ENCODE measurements around the gene SNX20.

SNX20 gene

GRCh38 chr16:50655558-50656055, 25.5 kb downstream of the SNX20 start:
- no peak for FAIRE-seq

DNA sequence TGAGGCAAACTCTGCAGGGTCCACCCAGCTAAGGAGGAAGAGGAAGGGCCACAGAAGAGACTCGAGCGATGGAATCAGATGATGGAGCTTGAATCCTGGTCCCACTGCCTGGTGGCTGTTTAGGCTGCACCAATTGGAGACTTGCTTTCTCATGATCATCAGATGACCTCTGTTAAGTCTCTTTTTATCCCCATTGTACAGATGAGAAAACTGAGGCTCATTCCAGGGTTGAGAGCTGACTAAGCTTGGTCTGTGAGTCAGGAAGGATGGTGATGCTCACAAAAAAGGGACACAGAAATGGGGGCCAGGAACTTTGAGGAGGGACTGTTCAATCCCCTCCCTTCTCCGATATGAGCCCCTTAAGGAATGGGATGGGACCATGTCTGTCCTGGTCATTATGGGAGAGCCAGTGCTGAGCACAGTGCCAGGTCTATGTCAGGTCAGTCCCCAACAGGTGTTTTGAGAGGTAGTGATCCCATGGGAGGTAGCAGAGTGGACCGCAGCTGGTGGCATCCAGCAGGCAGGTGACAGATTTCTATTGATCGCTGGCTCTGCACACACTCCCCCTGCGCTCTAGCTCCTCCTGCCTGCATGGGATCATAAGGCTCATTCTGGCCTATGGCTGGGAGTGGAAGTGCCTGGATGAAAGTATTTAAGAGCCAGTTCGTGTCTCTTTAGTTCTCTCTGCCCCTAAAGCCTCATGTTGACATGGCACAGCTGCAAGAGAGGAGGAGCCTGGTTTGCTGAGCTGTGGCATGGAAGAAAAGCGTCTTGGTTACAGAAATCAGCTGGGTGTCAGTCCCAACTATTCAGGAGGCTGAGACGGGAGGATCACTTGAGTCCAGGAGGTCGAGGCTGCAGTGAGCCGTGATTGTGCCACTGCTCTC, 27.2 kb downstream of the SNX20 start:
- no peak for FAIRE-seq

GRCh38 chr16:50652836-50653425, 28.2 kb downstream of the SNX20 start:
- FAIRE-seq, result no peak

DNA sequence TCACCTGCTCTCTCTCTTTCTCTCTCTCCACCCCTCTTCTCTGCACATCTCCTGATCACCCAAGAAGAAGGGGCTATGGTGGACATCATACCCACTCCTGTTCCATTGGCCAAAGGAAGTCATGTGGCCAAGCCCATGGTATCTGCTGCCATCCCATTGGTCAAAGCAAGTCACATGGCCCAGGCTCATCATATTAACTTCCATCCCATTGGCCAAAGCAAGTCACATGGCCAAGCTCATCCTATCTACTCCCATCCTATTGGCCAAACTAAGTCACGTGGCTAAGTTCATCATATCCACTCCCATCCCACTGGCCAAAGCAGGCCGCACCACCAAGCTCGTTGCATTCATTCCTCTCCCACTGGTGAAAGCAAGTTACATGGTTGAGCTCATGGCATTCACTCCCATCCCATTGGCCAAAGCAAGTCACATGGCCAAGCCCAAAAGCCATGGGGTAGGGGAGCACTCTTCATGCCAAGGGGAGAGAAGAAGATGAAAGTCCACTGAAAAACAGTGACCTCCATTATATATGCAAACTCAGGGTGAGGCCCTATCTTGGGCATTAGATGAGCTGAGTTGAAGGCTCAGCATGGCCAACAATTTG, 29.2 kb downstream of the SNX20 start:
- FAIRE-seq, result no peak

- FAIRE-seq, result no peak
These were observed 34.8 kb downstream of the SNX20 start for GRCh38 chr16:50646345-50646744.

DNA sequence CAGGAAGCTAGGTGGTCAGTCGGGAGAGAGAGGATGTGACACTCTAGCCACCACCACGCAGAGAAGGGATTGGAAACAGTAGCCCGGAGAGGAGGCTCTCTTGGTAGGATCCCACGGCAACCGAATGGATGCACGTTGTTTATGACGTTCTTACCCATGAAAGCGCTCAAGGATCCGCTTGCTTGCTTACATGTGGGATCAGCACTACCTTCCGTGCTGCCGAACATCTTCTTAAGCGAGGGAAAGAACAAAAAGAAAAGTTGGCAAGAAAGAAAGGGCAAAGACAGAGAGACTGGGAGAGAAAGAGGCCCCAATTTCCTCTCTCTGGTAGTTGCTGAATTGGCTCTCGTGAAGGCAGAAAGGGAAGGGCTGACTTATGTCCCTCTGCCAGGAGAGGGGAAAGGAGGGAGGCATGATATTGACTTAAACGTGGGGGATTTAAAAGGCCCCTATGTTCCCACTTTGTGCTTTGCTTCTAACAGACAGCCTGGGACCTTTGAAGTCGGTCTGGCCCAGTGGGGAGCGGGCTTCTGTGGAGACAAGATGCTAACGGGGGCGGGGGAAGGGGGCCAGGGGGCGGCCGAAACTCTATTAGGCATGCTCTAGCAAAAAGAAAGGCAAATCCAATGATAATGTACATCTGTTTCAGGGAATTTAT, 35.4 kb downstream of the SNX20 start:
- no peak for FAIRE-seq

DNA sequence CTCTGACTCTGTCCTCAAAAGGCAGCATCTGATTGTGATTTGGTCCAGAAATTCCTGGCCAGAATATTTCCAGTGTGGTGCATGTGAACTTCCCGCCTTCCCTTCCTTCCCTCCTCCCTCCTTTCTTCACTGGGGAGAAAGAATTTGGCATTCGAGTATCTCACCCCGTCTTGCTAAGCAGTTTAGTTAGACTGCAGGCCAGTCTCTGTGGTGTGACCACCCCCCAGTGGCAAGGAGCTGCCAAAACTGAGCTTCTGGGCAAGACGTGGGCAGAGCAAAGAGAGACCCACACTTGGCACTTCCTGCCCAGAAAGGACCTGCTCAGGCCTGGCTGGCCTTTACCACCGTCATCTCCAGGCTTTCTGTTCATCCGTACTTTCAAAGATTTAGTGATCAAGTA, 36.4 kb downstream of the SNX20 start:
- FAIRE-seq, result no peak

DNA sequence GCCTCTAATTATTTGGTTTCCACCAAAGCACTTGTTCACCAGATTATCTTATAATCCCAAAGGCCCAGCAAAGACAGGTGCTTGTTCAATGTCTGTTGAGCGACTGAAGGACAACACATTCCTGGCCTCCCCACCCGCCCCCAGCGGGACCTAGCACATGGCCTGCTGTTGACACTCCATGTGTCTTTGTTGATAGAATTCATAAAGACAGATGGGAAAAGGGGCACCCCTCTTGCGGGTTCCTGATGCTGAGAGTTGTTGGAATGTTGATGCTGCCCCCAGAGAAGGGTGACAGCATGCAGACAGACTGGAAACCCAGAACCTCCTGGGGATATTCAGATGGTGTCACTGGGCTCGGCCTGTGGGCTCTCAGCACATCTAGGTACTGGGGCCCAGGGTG, 36.9 kb downstream of the SNX20 start:
- FAIRE-seq, result no peak

DNA sequence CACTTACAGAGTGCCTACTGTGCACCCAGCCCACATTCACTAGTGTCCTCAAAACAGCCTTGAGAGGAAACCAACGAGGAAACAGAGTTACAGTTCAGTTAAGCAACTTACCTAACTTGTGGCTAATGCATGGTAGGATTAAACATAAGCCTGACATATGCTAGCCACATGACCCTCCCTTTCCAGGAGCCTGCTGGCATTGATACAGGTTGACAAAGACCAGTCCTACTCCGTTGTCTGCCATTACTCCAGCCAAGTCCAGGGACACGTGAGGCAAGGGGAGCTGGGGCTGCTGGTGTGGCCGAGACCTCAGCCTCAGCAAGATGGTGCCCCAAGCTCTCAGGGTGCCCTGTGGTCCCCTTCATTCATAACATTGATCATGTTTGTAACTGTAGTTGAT, 37.9 kb downstream of the SNX20 start:
- no peak for FAIRE-seq

DNA sequence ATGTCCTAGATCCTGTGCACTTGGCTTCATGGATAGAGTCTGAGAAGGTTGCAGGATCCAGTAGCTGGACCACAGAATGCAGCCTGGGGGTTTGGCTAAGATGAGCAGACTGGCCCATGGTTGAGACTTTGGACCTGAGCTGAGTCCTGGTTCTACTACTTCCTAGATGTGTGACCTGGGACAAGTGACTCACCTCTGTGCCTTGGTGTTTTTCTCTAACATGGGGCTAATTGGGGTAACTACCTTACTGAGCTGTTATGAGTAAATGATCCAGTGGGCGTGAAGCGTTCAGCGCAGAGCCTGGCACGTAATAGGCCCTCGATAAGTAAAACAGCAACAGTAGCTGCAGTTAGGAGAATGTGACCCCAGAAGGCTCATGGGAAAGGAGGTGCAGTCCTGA, 38.8 kb downstream of the SNX20 start:
- no peak for FAIRE-seq

GRCh38 chr16:50641818-50642187, 39.3 kb downstream of the SNX20 start:
- no peak for FAIRE-seq

DNA sequence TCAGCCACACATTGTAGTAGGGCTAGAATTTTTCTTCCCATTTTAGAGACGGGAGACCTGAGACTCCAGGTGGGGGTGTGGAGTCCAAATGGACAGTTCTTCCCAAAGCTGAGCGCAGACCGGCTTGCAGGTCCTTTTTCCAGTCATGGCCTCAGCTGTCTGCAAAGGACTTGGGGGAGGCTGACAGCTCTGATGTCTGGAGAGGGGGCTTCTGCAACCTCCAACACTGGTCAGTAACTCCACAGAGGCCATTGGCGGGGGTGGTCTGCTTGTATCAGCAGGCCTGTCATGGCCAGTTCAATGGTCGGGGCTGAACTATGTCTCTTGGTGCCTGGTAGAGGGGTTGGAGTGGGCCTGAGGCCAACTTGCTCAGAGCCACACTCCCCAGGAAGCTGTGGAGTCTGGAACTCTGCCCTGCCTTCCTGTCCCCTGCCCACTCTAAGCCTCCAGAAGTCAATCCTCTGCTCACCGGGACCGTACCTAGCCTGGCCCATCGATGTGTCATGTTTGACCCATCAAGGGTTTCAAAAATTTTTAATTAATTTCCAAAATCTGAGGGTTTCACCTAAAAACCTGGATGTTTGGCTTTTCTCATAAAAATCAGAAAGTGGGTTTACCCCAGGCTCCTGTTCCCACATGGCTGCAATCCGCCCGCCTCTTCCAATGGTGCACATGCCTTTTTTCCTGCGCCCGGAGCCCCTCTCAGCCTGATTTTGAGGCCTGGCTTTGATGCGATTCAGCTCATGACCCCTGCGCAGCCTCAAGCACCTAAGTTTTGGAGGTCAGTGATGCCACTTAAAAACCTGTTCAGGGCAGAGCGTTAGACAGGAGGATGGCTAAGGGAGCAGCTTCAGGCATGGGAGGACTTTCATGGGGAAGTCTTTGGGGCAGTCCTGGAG, 39.9 kb downstream of the SNX20 start:
- FAIRE-seq, result no peak

GRCh38 chr16:50640391-50640790, 40.7 kb downstream of the SNX20 start:
- no peak for FAIRE-seq

- FAIRE-seq, result no peak
These were observed 42.1 kb downstream of the SNX20 start for GRCh38 chr16:50638816-50639670.

DNA sequence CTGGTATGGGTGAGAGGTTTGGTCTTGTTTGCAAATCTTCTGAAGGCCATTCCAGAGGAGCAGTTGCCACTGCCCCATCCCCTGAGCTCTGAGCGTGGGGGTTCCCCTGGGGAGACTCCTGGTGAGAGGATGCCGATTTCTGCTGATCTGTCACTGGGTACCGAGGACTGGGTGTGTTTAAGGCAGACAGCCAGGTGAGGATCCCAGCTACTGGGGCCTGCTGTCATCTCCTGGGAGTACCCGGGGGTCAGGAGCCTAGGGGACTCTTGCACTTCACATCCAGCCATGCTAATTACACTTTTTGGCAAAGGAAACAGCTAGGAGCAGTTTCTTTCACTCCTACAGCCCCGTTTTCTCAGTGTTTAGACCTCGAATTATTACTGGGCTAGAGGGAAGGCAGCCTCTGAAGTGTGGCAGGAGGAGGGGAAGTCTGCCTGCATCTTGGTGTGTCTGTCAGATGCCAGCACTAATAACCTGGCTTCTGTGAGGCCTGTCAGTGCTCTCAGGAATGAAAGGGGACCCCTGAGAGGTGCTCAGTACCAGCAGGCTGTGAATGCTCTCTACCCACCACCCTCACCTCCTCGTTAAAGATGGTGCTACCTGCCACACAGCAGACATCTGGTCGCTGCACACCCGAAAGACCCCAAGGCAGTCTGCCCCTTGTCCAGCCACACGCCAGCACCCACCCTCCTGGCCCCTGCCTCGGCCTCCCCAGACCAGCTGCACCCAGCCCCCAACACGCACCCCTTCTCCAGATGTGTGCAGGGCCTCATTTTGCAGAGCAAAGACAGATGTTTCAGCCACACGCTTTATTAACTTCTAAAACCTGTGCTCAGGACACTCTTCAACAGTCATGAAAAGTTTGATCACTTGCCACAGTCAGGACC, 43.2 kb downstream of the SNX20 start:
- FAIRE-seq, result no peak

DNA sequence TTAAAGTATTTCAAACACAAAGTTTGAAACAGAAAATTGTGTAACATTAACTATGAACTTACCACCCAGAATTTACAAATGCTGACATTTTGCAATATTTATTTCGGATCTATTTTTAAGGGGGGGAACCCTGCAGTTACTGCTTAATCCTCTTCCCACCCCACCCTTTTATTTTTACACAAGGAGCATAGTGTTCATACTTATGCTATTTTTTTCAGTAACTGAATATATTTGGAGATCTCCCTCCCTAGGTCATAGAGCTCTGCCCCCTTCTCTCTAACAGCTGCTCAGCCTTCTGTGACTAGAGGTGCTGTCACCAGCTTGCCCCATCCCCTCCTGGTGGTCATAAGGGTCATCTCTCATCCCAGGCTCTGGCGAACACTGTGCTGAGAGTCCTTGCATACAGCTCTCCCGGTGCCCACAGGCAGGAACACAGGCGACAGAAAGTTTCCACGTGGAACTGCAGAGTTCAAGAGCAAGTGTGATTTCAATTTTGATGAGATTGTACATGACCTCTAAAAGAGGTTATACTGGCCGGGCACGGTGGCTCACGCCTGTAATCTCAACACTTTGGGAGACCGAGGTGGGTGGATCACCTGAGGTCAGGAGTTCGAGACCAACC, 44.2 kb downstream of the SNX20 start:
- FAIRE-seq, result no peak

DNA sequence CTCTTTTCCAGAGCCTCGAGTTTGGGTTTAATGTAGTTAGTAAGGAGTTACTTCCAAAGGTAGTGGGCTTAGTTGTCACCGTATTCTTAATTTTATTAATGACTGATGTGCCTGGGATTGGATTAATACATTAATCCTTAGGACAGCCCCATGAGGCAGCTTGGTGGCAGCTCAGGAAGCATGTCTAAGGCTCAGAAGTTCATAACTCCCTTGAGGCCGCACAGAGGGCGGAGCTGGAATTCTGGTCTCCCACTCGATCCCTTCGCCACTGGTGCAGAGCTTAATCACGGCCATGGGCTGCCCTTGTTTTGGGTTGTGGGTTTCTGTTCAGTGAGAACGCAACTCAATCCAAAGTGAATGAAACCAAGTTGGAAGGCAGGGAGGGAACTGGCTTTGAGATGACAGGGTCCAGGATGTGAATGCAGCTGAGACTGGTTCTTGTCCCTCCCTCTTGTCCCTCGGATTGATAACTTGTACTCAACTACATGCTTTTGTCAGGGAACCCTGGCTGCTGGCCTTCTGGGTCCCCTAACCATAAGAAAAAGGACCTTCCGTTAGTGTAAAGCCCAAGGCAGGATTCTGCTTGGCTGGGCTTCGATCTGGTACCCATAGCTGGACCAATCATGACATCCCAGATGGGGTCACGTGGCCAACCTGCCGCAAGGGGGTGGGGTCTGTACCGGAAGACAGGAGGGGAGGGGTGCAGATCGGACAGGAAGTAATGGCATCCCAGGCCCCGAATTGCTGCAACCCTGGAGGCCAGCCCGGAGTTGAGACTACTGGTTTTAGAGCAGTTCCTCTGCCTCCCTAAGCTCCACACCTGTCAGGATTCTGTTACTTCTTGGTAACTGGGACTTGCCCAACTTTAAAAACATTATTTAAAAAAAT, 45.4 kb downstream of the SNX20 start:
- no peak for FAIRE-seq

GRCh38 chr16:50634947-50635346, 46.2 kb downstream of the SNX20 start:
- FAIRE-seq, result no peak

DNA sequence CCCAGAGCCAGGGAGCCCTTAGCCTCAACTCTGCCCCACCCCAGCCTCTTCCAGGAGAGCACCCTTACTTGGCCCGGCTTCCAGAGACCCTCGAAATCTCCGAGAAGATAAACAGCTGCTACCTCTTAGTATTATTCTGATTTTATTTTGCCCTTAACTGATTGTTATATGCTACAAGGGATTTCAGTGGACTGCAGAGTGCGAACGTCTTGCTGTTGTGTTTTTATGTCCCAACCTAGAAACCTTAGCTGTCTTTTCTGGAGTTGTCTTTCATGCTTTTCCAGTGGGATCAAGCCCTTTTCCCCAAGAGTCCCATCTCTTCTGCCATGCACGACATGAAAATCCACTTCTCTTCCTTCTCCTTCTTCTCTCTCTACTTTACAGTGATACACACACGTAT, 47.0 kb downstream of the SNX20 start:
- no peak for FAIRE-seq

Data from islet of Langerhans (tissue), 1 donor.